Measurements from ENCODE around the gene DISC1.

The DISC1 gene

DNA sequence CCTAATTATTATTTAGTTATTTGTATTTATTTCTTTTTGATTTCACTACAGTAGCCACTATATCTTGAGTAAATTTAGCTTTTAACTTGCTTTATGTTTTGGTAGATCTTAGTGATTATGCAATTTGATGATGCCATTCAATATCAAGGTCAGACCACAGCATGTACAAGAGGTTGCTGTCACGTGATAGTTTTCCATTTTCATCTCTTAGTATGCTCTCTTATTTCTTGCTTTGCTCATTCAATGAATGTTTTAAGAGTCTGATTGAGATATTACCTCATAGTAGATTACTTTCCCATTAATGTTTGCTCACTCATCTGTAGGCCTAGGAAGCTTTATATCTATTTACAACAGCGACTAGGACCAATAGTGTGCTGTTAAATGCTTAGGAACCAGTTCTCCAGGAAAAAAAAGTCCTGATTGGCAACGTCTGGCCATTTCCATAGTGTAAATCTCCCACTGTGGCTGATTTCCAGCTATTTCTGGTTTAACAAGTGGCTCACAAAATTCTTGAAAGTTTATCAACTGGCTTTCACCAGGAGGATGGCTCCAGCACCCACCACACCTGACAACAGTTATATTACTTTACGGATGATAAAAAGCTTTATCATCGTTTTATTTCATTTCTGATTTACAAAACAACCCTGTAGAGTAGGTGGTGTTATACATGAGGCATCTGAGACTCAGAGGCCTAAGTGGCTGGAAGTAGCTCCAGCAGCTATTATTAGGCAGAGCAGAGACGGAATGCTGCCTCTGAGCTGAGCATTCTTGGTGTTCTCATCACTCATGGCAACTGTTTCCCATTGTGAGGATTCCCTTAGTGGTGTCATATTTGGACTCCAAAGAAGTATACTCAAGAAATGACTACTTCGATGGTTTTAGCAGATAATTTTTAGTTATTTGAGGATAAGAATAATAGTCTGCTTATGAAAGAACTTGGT is 235.2 kb downstream of the DISC1 start:
- DNase-seq, result no peak

DNA sequence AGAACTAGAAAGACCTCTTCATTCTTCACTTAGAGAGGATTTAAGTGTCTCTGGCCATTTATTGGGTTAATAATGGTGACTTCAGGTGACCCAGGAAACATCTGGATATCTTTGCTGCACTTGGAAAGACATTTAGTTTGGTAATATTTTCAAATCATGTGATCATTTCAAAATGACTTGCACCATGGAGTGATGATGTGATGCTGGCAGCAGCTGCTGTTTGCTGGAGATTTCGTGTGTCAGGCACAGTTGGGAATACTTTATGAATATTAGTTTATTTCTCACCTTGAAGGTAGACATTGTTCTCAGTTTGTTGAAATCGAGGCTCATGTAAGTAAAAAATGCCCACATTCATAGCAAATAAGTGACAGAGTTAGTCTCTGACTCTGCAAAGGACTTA is 236.0 kb downstream of the DISC1 start:
- no peak for DNase-seq

DNA sequence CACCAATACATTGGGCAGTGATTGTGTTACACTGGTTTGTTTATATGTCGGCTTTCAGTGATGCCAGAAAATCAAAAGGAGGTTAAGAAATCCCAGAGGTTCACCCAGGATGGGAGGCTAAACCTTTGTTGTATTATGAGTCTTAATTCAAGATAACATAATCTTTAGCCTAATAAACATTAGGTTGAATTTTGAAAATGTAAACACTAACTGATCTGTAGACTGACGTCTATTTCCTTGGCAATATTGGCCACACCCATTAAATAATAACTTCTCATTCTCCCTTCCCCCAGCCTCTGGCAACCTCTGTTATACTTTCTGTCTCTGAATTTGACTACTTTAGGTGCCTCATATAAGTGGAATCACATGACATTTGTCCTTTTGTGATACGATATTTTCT is 238.7 kb downstream of the DISC1 start:
- no peak for DNase-seq

DNA sequence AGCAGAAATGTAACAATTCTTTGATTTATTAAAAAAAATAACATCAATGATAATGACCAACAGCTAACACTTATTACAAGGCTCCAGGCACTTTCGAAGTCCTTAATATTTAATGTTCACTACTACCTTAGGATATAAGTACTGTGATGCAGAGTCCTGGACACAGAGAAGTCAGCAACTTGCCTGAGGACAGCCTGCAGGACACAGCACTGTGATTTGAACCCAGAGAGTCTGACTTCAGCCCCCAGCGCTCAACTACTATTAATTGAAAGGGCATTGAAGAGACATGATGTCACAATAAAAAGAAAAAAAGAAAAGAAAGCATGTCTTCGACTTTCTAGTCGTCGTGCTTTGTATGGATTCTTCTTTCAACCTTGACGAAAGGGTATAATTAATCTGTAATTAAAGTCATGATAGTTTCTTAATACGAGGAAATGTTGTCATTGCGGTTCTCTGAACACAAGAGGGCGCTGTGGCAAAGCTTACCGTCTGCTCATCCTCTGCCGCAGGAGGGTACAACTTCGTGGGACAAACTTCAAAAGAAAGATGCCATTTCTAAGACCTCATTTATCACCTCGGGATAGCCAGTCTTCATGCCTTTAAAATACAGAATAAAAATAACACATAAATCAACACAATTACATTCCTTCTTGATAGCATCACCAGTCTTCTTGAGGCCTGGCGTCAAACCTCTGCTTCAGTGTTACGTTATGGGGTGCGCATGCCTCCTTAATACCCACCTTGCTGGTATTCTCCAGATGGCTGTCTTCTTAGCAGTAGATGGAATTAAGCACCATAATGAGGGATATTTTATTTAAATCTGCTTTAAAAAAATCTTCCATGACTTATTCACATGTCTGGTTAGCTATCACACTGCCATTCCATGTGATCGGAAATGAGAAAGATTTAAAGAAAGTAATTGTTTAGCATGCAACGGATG is 240.1 kb downstream of the DISC1 start:
- peak; percentile 45 for DNase-seq

DNA sequence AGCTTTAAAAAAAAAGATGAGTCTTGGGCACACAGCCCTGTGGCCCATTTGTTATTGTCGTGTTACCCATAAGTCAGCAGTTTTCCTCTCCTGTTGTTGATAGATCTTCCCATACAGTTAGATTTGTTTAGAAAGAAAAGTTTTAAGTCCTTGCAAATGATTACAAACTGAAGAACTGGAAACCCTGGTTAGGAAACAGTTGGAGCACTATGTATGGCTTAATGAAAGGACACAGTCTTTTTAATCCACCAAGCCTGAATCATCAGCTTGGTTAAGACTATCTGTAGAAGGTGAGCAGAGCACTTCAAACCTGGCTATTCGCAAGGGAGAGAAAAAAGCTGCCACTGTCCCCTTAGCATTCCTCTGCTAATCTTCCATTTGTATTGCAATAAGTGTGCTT is 241.0 kb downstream of the DISC1 start:
- no peak for DNase-seq

DNA sequence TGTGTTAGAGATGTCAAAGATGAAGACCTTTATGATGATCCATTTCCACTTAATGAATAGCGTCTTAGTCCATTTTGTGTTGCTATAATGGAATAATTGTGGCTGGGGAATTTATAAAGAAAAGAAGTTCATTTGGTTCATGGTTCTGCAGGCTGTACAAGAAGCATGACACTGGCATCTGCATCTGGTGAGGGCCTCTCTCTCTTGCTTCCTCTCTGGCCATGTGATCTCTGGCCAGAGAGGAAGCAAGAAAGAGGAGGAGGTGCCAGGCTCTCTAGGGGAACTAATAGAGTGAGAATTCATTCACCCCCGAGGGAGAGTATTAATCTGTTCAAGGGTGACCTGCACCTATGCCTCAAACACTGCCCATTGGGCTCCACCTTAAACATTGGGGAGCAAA is 242.8 kb downstream of the DISC1 start:
- no peak for DNase-seq

DNA sequence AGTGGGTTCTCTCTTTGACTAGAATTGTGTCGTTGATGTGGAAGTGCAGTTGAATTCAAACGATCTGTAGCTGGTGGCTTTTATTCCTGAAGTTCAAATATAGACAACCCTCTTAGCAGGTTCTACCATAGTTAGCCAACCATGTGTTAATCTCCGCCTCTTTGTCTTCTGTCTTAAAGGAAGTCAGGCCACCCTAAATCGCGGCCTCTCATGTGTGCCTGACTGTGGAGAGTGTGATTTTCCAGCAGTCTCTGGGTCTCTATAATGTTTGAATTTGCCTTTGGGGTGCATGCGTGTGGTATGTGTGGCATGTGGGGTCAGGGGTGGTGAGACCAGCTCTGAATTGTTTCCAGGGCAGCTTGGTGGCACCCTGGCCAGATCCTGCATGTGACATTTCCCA is 244.9 kb downstream of the DISC1 start:
- DNase-seq, result no peak

DNA sequence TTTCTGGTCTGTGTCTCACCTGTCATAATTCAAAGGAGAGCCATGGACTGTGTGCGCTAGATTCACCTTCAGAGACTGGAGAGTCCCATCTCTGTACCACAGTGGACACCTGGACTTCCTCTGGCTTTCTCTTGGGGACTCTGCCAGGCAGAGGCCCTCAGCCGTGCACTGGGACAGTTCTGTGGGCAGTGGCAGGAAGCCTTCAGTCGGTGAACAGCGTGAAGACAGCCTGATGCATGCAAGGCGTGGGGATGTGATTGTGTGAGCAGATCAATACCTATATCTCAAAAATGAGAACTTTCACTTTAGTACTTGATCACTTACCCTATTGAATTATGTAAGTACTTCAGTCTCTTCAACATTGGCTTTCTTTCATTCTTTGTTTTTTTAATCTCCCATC is 245.3 kb downstream of the DISC1 start:
- no peak for DNase-seq

DNA sequence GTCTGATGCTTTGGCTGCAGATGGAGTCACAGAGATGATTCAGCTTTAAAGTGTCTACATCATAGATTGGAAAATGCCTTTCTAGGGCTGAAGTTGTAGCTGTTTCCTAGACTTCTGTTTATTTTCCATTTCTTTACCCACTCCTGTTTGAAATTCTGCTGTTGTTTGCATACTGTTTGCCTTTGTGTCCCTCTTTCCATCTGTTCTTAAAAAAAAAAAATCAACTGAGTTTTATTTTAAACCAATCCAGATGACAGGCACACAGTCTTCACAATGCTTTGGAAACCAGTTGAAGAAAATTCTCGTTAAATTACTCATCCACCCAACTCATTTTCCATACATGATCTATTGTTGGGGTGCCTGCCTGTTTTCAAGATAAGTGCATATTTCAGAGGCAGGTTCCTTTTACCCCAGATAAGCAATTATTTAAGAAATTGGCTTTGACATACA is 245.9 kb downstream of the DISC1 start:
- DNase-seq, result no peak

DNA sequence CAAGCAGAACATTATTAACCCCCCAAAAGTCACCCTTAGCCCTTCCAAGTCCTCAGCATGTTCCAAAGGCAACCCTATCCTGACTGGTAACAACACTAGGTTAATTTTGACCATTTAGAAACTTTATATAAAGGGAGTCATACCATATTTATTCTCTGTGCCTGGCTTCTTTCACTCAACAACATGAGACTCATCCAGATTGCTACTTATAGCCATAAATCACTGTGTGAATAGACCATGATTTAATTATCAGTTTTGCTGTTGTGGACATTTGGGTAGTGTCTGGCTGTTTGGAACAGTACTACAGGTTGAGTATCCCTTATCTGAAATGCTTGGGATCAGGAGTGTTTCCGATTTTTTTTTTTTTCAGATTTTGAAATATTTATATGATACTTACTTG is 252.1 kb downstream of the DISC1 start:
- DNase-seq, result no peak

DNA sequence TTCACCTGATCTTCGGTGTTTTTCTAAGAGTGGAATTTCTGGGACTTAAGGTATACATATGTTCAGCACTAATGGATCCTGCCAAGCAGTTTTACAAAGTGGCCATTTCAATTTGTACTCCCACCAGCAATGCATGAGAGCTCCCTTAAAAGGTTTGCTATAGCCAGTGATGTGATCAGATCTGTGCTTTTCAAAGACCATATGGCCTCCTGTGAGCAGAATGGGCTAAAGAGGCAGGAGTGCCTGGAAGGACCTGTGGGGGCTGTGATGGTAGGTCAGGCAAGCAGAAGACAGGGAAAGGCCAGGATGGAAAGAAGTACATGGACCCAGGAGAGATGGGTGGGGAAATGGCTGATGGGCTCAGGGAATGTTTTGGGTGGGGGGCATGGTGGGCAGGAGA is 252.7 kb downstream of the DISC1 start:
- no peak for DNase-seq

DNA sequence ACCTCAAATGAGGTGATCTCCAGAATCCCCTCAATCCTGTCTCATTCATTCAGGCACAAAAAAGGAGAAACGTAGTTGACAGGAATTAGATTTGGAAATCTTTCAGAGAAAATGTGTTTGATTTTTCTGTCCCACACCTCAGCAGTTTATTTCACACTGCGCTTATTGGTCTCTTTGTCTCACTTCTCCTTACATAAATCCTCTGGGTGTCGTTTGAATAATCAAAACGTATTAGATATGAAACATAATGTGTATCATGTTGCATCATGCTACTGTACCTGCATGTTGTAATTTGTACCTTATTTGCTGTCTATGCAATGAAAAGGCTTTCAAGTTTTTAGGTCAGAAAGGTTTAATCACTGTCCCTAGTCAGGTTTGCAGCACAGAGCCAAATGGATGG is 255.7 kb downstream of the DISC1 start:
- DNase-seq, result no peak

DNA sequence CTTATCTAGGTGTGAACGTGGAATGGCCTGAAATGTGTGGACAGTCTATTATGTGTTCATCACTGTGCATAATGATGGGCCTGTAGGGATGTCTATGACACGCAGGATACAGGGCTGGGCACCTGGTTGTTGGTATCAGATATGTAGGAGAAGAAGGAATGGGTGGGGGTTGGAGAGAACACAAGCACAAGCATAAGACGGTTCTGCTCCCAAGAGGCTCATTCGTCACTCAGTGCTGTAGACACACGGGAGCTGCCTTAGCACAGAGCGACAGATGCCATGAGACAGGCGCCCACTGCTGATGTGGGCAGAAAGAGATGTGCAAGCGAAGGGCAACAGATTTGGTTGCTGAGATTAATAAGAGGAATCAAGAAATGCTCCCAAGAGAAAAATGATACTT is 256.2 kb downstream of the DISC1 start:
- no peak for DNase-seq

DNA sequence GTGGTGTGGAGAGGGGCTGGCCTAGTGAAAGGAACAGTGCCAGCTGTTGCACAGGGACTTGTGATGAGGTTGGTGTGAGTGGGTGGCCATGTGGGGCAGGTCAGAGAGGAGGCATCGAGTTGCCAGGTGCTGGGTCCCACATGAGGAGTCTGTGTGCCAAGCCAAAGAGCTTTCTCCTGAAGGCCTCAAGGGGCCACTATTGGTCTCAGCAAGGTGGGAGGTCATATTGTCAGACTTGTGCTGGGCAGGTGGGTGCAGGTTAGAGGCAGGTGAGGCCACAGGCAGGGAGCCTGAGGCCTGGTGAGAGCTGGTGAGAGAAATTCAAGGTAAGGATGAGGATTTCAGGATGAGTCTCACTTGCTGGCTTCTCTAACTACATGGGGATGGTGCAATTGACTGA is 256.8 kb downstream of the DISC1 start:
- DNase-seq, result no peak

DNA sequence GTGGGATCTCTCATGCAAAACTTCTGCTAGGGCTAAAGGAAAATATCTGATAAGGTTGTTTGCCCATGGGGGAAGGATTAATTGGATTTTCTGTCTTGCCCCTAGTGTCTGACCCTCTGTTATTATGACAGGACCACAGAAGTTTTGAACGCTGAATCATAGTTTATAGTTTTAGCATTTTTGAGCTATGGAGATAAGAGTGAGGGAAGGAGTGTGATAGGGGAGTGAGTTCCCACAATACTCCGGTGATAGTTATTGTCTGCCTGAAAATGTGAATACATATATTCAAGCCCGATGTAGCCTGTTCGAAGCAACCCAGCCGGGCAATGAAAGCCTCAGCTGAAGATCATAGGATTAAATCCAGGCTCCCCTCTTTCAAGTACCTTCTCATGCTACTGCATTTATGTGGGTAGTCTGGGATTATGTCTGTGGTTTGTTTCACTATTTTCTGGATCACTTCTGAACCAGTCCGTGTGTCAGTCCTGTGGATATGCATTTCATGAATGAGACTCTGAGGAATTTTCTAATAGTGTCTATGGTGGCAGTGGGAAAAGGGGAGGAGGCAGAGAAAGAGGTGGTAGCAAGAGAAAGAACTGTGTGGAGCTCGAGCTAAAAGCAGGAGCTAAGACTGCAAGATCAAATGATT is 258.7 kb downstream of the DISC1 start:
- no peak for DNase-seq

DNA sequence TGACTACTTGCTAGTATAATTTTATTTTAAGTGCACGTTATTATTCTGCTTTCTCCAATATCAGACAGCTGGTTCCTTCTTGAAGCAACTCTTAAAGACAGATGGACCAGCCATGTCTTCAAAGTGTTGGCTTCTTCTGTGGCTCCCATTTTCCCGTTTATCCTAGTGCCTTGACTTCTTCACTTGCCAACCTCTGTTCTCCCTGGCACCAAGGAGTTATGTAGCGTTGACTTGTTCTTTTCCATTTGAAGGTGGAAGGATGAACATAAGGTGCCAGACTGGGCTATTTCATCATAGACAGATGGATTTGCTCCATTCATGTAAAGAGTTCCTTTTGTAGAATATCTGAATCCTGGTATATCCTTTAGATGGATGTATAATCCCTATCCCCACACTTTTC is 260.6 kb downstream of the DISC1 start:
- DNase-seq, result no peak

DNA sequence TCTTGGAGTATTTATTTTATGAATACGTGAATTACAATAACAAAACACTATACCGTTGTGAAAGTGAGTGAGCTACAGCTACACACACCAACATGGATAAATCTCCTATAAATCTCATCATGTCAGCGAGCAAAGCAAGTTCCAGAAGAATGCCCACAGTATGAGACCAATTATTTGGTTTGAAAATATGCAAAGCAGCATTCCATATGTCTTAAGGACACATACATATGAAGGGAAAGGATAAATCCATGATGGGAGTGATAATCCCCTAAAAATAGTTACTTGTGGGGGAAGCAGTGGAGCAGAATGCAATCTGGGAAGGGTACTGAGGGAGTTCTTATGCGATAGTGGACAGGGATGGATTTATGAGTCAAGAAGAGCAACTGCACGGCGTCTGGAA is 261.3 kb downstream of the DISC1 start:
- DNase-seq, result no peak

DNA sequence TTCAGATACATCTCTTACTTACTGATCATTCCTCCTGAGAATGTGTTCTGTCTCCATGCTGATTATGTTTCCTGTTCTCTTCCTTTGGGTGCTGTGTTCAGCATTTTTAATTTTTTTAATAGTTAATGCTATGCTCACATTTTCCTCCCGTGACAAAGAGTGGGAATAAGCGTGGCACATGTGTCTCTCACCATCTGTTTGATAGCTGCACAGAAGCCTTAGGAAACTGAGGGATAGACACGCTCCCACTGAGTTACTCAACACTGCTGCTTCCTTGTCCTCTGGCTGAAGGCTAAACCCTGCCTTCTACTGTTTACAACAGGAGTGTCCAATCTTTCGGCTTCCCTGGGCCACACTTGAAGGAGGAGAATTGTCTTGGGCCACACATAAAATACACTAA is 264.2 kb downstream of the DISC1 start:
- no peak for DNase-seq

DNA sequence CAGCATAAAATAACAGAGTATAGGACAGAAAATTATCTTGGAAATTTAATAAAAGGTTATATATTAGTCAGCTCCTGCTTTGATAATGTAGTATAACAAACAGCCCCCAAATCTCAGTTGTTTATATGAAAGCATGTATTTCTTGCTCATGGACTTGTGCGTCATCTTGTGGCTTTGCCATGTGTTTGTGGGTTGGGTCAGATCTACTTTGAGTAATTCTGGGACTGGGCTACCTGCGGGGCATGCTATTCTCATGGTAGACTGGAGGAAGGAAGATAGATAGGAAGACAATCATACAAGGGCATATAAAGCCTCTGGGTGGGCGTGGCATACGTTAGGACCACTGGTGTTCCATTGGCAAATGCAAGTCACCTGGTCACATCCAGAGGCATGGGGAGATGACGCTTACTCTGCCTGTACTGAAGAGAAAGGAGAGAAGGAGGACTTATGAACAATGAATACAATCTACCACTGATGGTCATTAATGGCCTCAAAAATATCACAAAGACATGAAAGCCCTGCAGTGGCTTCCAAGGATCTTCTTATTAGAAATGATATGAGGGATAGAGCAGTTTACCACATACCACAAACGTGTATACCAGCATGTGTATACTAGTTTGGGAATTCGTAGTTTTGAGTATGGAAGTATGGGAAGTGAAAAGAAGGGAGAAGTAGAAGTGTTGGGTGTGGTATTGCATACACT is 267.0 kb downstream of the DISC1 start:
- DNase-seq, result no peak

DNA sequence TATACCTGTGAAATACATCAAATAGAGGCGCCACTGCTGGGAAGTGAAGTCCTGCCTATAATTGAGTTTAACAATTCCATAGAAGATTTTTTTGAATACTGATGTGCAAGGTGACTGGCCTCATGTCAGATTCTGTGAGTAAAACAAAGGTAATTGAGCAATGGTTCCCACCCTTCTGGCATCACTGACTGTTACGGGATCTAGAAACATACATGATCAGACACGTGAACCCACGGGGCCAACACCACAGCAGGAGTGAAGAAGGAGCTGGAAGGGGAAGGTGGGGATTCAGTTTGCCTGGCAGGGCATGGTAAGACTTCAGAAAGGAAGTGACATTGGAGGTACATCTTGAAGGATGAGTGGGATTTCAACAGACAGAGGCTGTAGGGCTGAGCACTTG is 270.2 kb downstream of the DISC1 start:
- no peak for DNase-seq

DNA sequence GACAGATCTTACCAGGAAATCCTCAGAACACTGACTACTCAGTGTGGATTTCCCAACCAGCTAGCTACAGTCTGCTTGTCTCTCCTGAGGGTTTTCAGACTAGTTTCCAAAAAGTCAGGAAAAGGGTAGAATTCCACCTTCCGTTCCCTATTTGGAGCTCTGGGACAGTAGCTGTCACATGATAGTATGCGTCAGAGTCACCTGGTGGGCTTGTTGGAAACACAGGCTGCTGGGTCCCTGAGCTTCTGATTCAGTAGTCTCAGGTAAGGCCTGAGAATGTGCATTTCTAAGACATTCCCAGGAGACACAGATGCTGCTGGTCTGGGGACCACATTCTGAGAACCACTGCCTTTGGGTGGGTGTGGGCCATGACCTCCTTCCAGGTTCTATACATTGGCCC is 272.5 kb downstream of the DISC1 start:
- no peak for DNase-seq

DNA sequence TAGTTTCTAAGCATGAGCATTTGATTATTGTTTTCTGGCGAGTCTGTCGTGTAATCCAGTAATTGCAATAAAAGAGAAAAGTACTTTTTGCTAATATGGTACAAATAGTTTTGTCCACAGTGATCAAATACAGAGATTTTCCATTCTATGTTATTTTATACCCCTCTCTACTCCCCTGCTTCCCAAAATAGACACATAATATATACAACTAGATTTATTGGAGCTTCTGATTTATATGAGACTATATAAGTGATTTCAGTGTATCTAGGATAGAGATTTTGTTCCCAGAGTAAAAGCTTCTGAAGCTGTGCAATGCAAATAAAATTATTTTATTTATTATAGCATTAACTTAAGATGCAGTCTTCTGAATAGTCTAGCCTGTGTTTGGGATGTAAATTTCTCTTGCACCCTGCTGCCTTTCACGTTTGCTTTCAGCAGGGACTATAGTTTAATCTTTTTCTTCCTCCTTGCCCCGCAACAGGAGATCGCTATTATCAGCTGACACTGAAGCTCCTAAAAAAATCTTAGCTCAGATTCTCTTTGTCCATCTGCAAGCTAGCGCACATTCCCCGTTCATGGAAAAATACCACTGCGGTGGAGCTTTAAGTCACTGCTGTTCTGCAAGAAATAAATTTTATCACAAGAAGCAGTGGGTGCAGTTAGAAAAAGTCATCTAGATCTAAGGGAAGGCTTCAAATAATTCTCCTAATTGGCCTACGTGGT is 273.3 kb downstream of the DISC1 start:
- DNase-seq, result no peak

All from effector CD4-positive, alpha-beta T cell (primary cell).